ENCODE measurements around the gene ATRN.

Gene ATRN

DNA sequence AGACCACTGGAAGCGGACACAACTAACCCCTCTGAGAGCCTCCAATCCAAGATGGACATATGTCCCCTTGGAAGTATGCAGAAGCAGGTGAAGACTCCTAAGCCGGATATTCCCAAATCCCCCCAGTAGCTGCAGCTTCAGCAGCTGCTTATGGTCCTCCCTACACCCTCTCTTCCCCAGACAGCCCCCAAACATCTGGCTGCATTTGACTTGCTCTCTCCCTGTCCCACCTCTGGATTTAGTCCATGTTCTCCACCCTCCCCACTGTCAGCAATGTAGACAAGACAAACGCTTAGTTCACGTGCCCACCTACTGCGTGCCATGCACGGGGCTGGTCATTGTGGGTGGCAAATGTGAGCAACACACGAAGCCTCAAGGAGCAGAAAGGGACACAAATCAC lies 215.6 kb downstream of the ATRN start:
- H3K4me3 Mint-ChIP-seq, result no peak overlapping the region
- ATAC-seq (replicated peaks; ENCODE audit: extremely low read depth, poor library complexity, severe bottlenecking) (no peak), DNase-seq (ENCODE audit: low spot score in 2 of 2) (no peak)
- H3K27ac Mint-ChIP-seq (ENCODE audit: low read depth), result no peak overlapping the region
- no peaks in the 10 kb centered on the region for H3K4me1 Mint-ChIP-seq
- H3K9me3 Mint-ChIP-seq, result no peaks in the 10 kb centered on the region
- H3K27me3 Mint-ChIP-seq, result peaks cover 55% of the 10 kb centered on the region
- no peaks in the 10 kb centered on the region for H3K36me3 Mint-ChIP-seq (ENCODE audit: insufficient read depth)

- ATAC-seq (replicated peaks; ENCODE audit: extremely low read depth, poor library complexity, severe bottlenecking) (no peak), DNase-seq (ENCODE audit: low spot score in 2 of 2) (no peak)
- Mint-ChIP-seq H3K27ac (ENCODE audit: low read depth) (no peak overlapping the region), H3K4me1 (no peaks in the 10 kb centered on the region), H3K27me3 (peaks cover 52% of the 10 kb centered on the region), H3K4me3 (no peak overlapping the region), H3K9me3 (no peaks in the 10 kb centered on the region), H3K36me3 (ENCODE audit: insufficient read depth) (no peaks in the 10 kb centered on the region)
Measured at GRCh38 chr20:3686867-3687321, 216.1 kb downstream of the ATRN start.

- DNase-seq (ENCODE audit: low spot score in 2 of 2) (no peak), ATAC-seq (replicated peaks; ENCODE audit: extremely low read depth, poor library complexity, severe bottlenecking) (no peak)
- H3K27me3 Mint-ChIP-seq, result peaks cover 52% of the 10 kb centered on the region
- H3K4me3 Mint-ChIP-seq, result no peak overlapping the region
- H3K36me3 Mint-ChIP-seq (ENCODE audit: insufficient read depth), result no peaks in the 10 kb centered on the region
- H3K4me1 Mint-ChIP-seq, result no peaks in the 10 kb centered on the region
- H3K9me3 Mint-ChIP-seq, result no peaks in the 10 kb centered on the region
- H3K27ac Mint-ChIP-seq (ENCODE audit: low read depth), result no peak overlapping the region
Measured at GRCh38 chr20:3687655-3688054, 216.8 kb downstream of the ATRN start.

- ATAC-seq (replicated peaks; ENCODE audit: extremely low read depth, poor library complexity, severe bottlenecking) (no peak), DNase-seq (ENCODE audit: low spot score in 2 of 2) (no peak)
- peaks cover 32% of the 10 kb centered on the region for H3K27me3 Mint-ChIP-seq
- no peaks in the 10 kb centered on the region for H3K36me3 Mint-ChIP-seq (ENCODE audit: insufficient read depth)
- H3K27ac Mint-ChIP-seq (ENCODE audit: low read depth), result no peak overlapping the region
- H3K4me1 Mint-ChIP-seq, result no peaks in the 10 kb centered on the region
- H3K9me3 Mint-ChIP-seq, result no peaks in the 10 kb centered on the region
- H3K4me3 Mint-ChIP-seq, result no peak overlapping the region
Measured at GRCh38 chr20:3689978-3690377, 219.2 kb downstream of the ATRN start.

GRCh38 chr20:3690413-3690812 lies 219.6 kb downstream of the ATRN start:
- no peak for ATAC-seq (replicated peaks; ENCODE audit: extremely low read depth, poor library complexity, severe bottlenecking)
- Mint-ChIP-seq H3K9me3 (no peaks in the 10 kb centered on the region), H3K4me1 (no peaks in the 10 kb centered on the region), H3K27ac (ENCODE audit: low read depth) (no peak overlapping the region), H3K4me3 (no peak overlapping the region), H3K27me3 (peaks cover 28% of the 10 kb centered on the region), H3K36me3 (ENCODE audit: insufficient read depth) (no peaks in the 10 kb centered on the region)
- DNase-seq (ENCODE audit: low spot score in 2 of 2), result no peak

- H3K4me3 Mint-ChIP-seq, result no peak overlapping the region
- no peaks in the 10 kb centered on the region for H3K4me1 Mint-ChIP-seq
- no peak for ATAC-seq (replicated peaks; ENCODE audit: extremely low read depth, poor library complexity, severe bottlenecking)
Measured at GRCh38 chr20:3691306-3691705, 220.5 kb downstream of the ATRN start.

DNA sequence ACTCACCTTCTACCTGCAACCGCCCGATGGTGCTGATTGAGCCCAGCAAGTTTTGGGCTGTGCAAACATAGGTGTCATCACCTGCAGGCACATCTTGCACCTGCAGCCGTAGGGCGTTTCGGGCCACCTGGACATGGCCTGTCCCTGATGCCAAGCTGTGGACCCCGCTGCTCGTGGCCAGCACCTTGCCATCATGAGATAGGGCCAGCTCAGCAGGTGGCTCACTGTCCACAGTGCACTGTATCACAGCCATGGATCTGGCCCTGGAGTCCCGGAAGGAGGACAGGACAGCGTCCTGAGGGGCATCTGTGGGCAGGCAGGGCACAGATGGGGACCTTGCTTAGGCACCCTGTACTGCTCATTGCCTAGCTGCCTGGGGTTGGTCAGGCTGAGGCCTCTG lies 221.1 kb downstream of the ATRN start:
- H3K27ac Mint-ChIP-seq (ENCODE audit: low read depth), result no peak overlapping the region
- H3K27me3 Mint-ChIP-seq, result peaks cover 13% of the 10 kb centered on the region
- no peak overlapping the region for H3K4me3 Mint-ChIP-seq
- no peak for DNase-seq (ENCODE audit: low spot score in 2 of 2)
- no peak for ATAC-seq (replicated peaks; ENCODE audit: extremely low read depth, poor library complexity, severe bottlenecking)
- no peaks in the 10 kb centered on the region for H3K4me1 Mint-ChIP-seq
- H3K9me3 Mint-ChIP-seq, result no peaks in the 10 kb centered on the region
- H3K36me3 Mint-ChIP-seq (ENCODE audit: insufficient read depth), result no peaks in the 10 kb centered on the region

More at GRCh38 chr20:3691306-3691705, 220.5 kb downstream of the ATRN start:
- Mint-ChIP-seq H3K27me3 (peaks cover 19% of the 10 kb centered on the region), H3K9me3 (no peaks in the 10 kb centered on the region), H3K27ac (ENCODE audit: low read depth) (no peak overlapping the region), H3K36me3 (ENCODE audit: insufficient read depth) (no peaks in the 10 kb centered on the region)
- no peak for DNase-seq (ENCODE audit: low spot score in 2 of 2)

GRCh38 chr20:3692706-3693294 lies 222.0 kb downstream of the ATRN start:
- H3K27ac Mint-ChIP-seq (ENCODE audit: low read depth), result no peak overlapping the region
- no peaks in the 10 kb centered on the region for H3K9me3 Mint-ChIP-seq
- peaks cover 4% of the 10 kb centered on the region for H3K27me3 Mint-ChIP-seq
- ATAC-seq (replicated peaks; ENCODE audit: extremely low read depth, poor library complexity, severe bottlenecking) (no peak), DNase-seq (ENCODE audit: low spot score in 2 of 2) (no peak)
- no peaks in the 10 kb centered on the region for H3K4me1 Mint-ChIP-seq
- no peaks in the 10 kb centered on the region for H3K36me3 Mint-ChIP-seq (ENCODE audit: insufficient read depth)
- no peak overlapping the region for H3K4me3 Mint-ChIP-seq

GRCh38 chr20:3693376-3693775 lies 222.6 kb downstream of the ATRN start:
- H3K4me3 Mint-ChIP-seq, result no peak overlapping the region
- no peaks in the 10 kb centered on the region for H3K4me1 Mint-ChIP-seq
- H3K36me3 Mint-ChIP-seq (ENCODE audit: insufficient read depth), result no peaks in the 10 kb centered on the region
- H3K27ac Mint-ChIP-seq (ENCODE audit: low read depth), result no peak overlapping the region
- ATAC-seq (replicated peaks; ENCODE audit: extremely low read depth, poor library complexity, severe bottlenecking) (no peak), DNase-seq (ENCODE audit: low spot score in 2 of 2) (no peak)
- H3K27me3 Mint-ChIP-seq, result no peaks in the 10 kb centered on the region
- H3K9me3 Mint-ChIP-seq, result no peaks in the 10 kb centered on the region

GRCh38 chr20:3694864-3695263 lies 224.0 kb downstream of the ATRN start:
- no peaks in the 10 kb centered on the region for H3K27me3 Mint-ChIP-seq
- no peaks in the 10 kb centered on the region for H3K36me3 Mint-ChIP-seq (ENCODE audit: insufficient read depth)
- DNase-seq (ENCODE audit: low spot score in 2 of 2), result no peak
- no peak overlapping the region for H3K27ac Mint-ChIP-seq (ENCODE audit: low read depth)
- no peaks in the 10 kb centered on the region for H3K9me3 Mint-ChIP-seq
- H3K4me1 Mint-ChIP-seq, result no peaks in the 10 kb centered on the region
- no peak for ATAC-seq (replicated peaks; ENCODE audit: extremely low read depth, poor library complexity, severe bottlenecking)
- no peak overlapping the region for H3K4me3 Mint-ChIP-seq

- Mint-ChIP-seq H3K36me3 (ENCODE audit: insufficient read depth) (no peaks in the 10 kb centered on the region), H3K27me3 (no peaks in the 10 kb centered on the region), H3K4me3 (no peak overlapping the region), H3K9me3 (no peaks in the 10 kb centered on the region), H3K4me1 (no peaks in the 10 kb centered on the region), H3K27ac (ENCODE audit: low read depth) (no peak overlapping the region)
- no peak for DNase-seq (ENCODE audit: low spot score in 2 of 2)
- ATAC-seq (replicated peaks; ENCODE audit: extremely low read depth, poor library complexity, severe bottlenecking), result no peak
Measured at GRCh38 chr20:3696200-3696599, 225.4 kb downstream of the ATRN start.

- no peak for ATAC-seq (replicated peaks; ENCODE audit: extremely low read depth, poor library complexity, severe bottlenecking)
- H3K36me3 Mint-ChIP-seq (ENCODE audit: insufficient read depth), result no peaks in the 10 kb centered on the region
Measured at GRCh38 chr20:3696745-3697587, 226.1 kb downstream of the ATRN start.

DNA sequence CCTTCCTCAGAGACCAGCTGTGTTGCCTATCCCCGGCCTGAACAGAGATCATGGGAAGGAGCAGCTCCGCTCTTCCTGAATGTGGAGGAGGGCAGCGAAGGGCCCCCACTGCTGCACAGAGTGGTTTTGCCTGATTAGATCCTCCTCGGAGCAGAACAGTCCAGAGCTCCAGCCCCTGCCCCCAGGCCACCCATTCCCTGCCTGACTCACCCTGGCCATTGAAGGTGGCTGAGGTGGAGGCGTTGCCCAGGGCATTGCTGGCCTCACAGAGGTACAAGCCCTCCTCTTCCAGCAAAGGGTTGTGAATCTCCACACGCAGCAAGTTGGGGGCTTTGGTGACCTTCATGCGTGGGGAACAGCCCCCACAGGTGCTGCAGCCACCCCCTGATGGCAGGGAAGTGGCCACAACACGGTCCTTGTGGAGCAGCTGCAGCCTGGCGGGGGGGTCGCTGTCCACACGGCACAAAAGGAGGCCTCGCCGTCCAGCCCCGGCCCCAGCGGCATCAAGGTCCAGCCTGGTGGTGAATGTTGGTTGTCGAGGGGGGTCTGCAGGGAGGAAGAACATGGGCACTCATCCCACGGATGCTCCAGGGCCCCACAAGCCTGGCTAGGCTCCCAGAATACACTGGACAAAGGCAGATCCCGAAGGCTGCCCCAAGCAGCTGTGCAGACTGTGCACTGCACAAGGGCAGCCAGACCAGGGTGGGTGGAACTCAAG lies 226.9 kb downstream of the ATRN start:
- DNase-seq (ENCODE audit: low spot score in 2 of 2) (no peak), ATAC-seq (replicated peaks; ENCODE audit: extremely low read depth, poor library complexity, severe bottlenecking) (no peak)
- Mint-ChIP-seq H3K27me3 (peaks cover 2% of the 10 kb centered on the region), H3K4me1 (no peaks in the 10 kb centered on the region), H3K27ac (ENCODE audit: low read depth) (no peak overlapping the region), H3K9me3 (no peaks in the 10 kb centered on the region), H3K4me3 (no peak overlapping the region), H3K36me3 (ENCODE audit: insufficient read depth) (no peaks in the 10 kb centered on the region)

More at GRCh38 chr20:3696745-3697587, 226.1 kb downstream of the ATRN start:
- no peaks in the 10 kb centered on the region for H3K9me3 Mint-ChIP-seq
- H3K27ac Mint-ChIP-seq (ENCODE audit: low read depth), result no peak overlapping the region
- no peaks in the 10 kb centered on the region for H3K4me1 Mint-ChIP-seq
- no peak for DNase-seq (ENCODE audit: low spot score in 2 of 2)
- H3K27me3 Mint-ChIP-seq, result no peaks in the 10 kb centered on the region
- H3K4me3 Mint-ChIP-seq, result no peak overlapping the region
